CD4-positive, alpha-beta memory T cell (primary cell): ENCODE data around the gene CXCL5. TPM values are rescaled to one million over a fixed set of nuclear protein-coding genes. Genes with fewer than 3 reads are reported as not detected.

Experiments used
- CTCF ChIA-PET: fragments of 350-600 bp; sonication (Branson Sonifier 250); formaldehyde crosslinking; loops from one replicate; lab custom pipeline; 2021; ENCODE audit warnings: inconsistent platforms; ENCODE audit not compliant: partially characterized antibody; lab: Charles Lee
- POLR2A ChIA-PET: fragments of 350-600 bp; sonication (Branson Sonifier 250); formaldehyde crosslinking; loops from one replicate; lab custom pipeline; 2021; ENCODE audit not compliant: partially characterized antibody; lab: Charles Lee
- DNase-seq, 5 donors: peaks; one replicate each; pipeline versions ENCODE4 v3.0.0 to v3.0.0-alpha.2; 2020 to 2022; ENCODE audit warnings: mixed read lengths in 1 of 5
- H3K27ac ChIP-seq: one replicate; pipeline ENCODE4 v1.7.0; 2013; ENCODE audit warnings: low read depth, low read length
- H3K27me3 ChIP-seq: 2 replicates; pipeline ENCODE4 v1.7.0; 2013; ENCODE audit warnings: mild to moderate bottlenecking, low read length, moderate library complexity; ENCODE audit not compliant: insufficient read depth
- H3K36me3 ChIP-seq: 2 replicates; pipeline ENCODE4 v1.7.0; 2013; ENCODE audit warnings: mild to moderate bottlenecking, low read length, moderate library complexity; ENCODE audit not compliant: insufficient read depth
- H3K4me1 ChIP-seq: 2 replicates; pipeline ENCODE4 v1.7.0; 2013; ENCODE audit warnings: mild to moderate bottlenecking, low read length, moderate library complexity; ENCODE audit not compliant: insufficient read depth
- H3K4me3 ChIP-seq, 2 donors: one replicate each; pipeline ENCODE4 v1.7.0; 2013; ENCODE audit warnings: low read length in 2 of 2, mild to moderate bottlenecking in 1 of 2
- H3K9me3 ChIP-seq, 2 donors: one replicate each; pipeline ENCODE4 v1.7.0; 2013; ENCODE audit warnings: low read length in 2 of 2, control low read depth in 1 of 2; ENCODE audit not compliant: control insufficient read depth in 1 of 2
- H3K27ac Mint-ChIP-seq, 7 donors: one replicate each; pipeline ENCODE4 v1.8.0; 2020 to 2021; ENCODE audit warnings: mixed read lengths in 7 of 7, mild to moderate bottlenecking in 6 of 7, inconsistent platforms in 3 of 7, moderate library complexity in 3 of 7
- H3K27me3 Mint-ChIP-seq, 2 donors: one replicate each; pipeline ENCODE4 v1.8.0; 2020 to 2021; ENCODE audit warnings: mixed read lengths in 2 of 2
- H3K36me3 Mint-ChIP-seq, 2 donors: one replicate each; pipeline ENCODE4 v1.8.0; 2020 to 2021; ENCODE audit warnings: mixed read lengths in 2 of 2, inconsistent platforms in 1 of 2, mild to moderate bottlenecking in 1 of 2
- H3K4me1 Mint-ChIP-seq, 4 donors: one replicate each; pipeline ENCODE4 v1.8.0; 2020 to 2021; ENCODE audit warnings: mixed read lengths in 4 of 4, mild to moderate bottlenecking in 1 of 4
- H3K4me3 Mint-ChIP-seq, 8 donors: one replicate each; pipeline ENCODE4 v1.8.0; 2020 to 2021; ENCODE audit warnings: mixed read lengths in 8 of 8, mild to moderate bottlenecking in 7 of 8, moderate library complexity in 6 of 8, inconsistent platforms in 3 of 8
- H3K9me3 Mint-ChIP-seq, 8 donors: one replicate each; pipeline ENCODE4 v1.8.0; 2020 to 2021; ENCODE audit warnings: mixed read lengths in 8 of 8, mild to moderate bottlenecking in 5 of 8, inconsistent platforms in 3 of 8, moderate library complexity in 1 of 8
- intact Hi-C: fragments of 100-400 bp; cut with micrococcal nuclease; formaldehyde crosslinking; loops from one replicate; pipeline ENCODE4 v1.15.1; 2023
- polyA plus RNA-seq, 2 donors: library from polyadenylated mRNA; unstranded; fragments of 300-500 nt; fragmentation: Illumina TruSeq; gene quantifications; one replicate each; pipeline ENCODE4 v1.2.3, GENCODE V29; 2021
- total RNA-seq, 2 experiments: library from RNA; stranded (reverse); gene quantifications; one replicate each; pipeline ENCODE4 v1.2.3, GENCODE V29; 2021

CXCL5 gene
- total and polyA plus RNA-seq, 4 experiments from 2014 or later = not detected

- ChIA-PET CTCF (no interaction called here), POLR2A (no interaction called here)
- Histone ChIP-seq H3K9me3 (no peaks in the 10 kb centered on the region), H3K27me3 (no peaks in the 10 kb centered on the region), H3K4me3 (no peak overlapping the region), H3K4me1 (no peaks in the 10 kb centered on the region), H3K36me3 (no peaks in the 10 kb centered on the region), H3K27ac (no peak overlapping the region)
- Mint-ChIP-seq H3K27me3 (peaks cover 0 to 4% of the 10 kb centered on the region in 2 donors), H3K27ac (no peak overlapping the region), H3K36me3 (no peaks in the 10 kb centered on the region), H3K9me3 (peaks cover 0 to 4% (median 0%) of the 10 kb centered on the region in 8 donors), H3K4me1 (no peaks in the 10 kb centered on the region), H3K4me3 (no peak overlapping the region)
- no peak for DNase-seq
- intact Hi-C loops = no loop called here
Observed at GRCh38 chr4:74015126-74015780, 16.8 kb upstream of the CXCL5 start.

DNA sequence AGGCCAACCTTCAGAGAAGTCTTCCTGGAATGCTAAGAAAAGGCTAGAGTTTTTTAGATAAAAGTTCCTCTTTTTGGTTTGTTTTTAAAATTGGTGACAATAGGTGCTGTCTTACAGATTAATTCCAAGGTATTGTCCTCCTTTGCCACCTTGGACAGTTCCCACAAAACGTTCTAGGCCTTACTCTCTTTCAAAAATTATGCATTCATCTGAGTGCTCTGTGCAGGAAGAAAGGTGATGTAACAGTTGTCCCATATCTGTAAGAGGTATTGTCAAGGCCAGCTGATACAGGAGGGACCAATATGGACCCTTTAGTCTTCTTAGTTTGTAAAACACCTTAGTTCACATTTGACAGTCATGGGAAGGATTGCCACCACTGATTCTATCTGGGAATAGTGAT lies 15.9 kb upstream of the CXCL5 start:
- H3K27me3 Mint-ChIP-seq = peaks cover 0 to 4% of the 10 kb centered on the region in 2 donors
- Histone ChIP-seq H3K9me3 (no peaks in the 10 kb centered on the region), H3K36me3 (no peaks in the 10 kb centered on the region), H3K4me1 (no peaks in the 10 kb centered on the region), H3K27me3 (no peaks in the 10 kb centered on the region), H3K27ac (no peak overlapping the region), H3K4me3 (no peak overlapping the region)
- ChIA-PET POLR2A (no interaction called here), CTCF (no interaction called here)
- H3K36me3 Mint-ChIP-seq = no peaks in the 10 kb centered on the region
- H3K4me1 Mint-ChIP-seq = no peaks in the 10 kb centered on the region
- peaks cover 0 to 4% (median 0%) of the 10 kb centered on the region in 8 donors for H3K9me3 Mint-ChIP-seq
- no peak overlapping the region for H3K4me3 Mint-ChIP-seq
- DNase-seq = no peak
- no peak overlapping the region for H3K27ac Mint-ChIP-seq
- intact Hi-C loops = no loop called here

DNA sequence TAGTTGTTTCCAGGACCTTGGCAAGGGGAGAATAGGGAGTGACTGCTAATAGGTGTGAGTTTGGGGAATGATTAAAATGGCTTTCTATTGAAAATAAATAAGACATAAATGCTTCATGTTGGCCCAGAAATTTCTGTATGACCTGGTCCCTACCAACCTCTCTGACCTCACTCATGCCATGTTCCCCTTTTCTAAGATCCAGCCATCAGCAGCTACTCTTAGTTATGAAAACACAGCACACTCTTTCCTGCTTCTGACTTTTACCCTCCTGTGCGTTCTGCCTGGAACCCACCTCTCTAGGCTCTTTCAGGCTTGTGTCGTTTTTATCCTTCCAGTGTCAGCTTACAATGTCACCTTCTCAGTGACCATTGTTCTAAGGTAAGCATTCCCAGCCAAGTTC lies 14.8 kb upstream of the CXCL5 start:
- no peak overlapping the region for H3K27ac Mint-ChIP-seq
- CTCF ChIA-PET = no interaction called here
- Histone ChIP-seq H3K4me3 (no peak overlapping the region), H3K27ac (no peak overlapping the region), H3K9me3 (no peaks in the 10 kb centered on the region), H3K4me1 (no peaks in the 10 kb centered on the region), H3K27me3 (no peaks in the 10 kb centered on the region), H3K36me3 (no peaks in the 10 kb centered on the region)
- intact Hi-C loops = no loop called here
- no peak for DNase-seq
- POLR2A ChIA-PET = no interaction called here
- H3K27me3 Mint-ChIP-seq = peaks cover 0 to 4% of the 10 kb centered on the region in 2 donors
- H3K9me3 Mint-ChIP-seq = peaks cover 0 to 4% (median 0%) of the 10 kb centered on the region in 8 donors
- H3K4me3 Mint-ChIP-seq = no peak overlapping the region
- no peaks in the 10 kb centered on the region for H3K36me3 Mint-ChIP-seq
- H3K4me1 Mint-ChIP-seq = no peaks in the 10 kb centered on the region

GRCh38 chr4:74012130-74012529 lies 13.7 kb upstream of the CXCL5 start:
- POLR2A ChIA-PET = no interaction called here
- no peaks in the 10 kb centered on the region for H3K9me3 ChIP-seq
- Mint-ChIP-seq H3K36me3 (no peaks in the 10 kb centered on the region), H3K4me3 (no peak overlapping the region), H3K9me3 (peaks cover 0 to 4% (median 0%) of the 10 kb centered on the region in 8 donors), H3K4me1 (no peaks in the 10 kb centered on the region), H3K27ac (no peak overlapping the region), H3K27me3 (peaks cover 0 to 4% of the 10 kb centered on the region in 2 donors)
- no peak overlapping the region for H3K27ac ChIP-seq
- no peaks in the 10 kb centered on the region for H3K4me1 ChIP-seq
- no peak overlapping the region for H3K4me3 ChIP-seq
- no peaks in the 10 kb centered on the region for H3K27me3 ChIP-seq
- intact Hi-C loops = no loop called here
- CTCF ChIA-PET = no interaction called here
- no peaks in the 10 kb centered on the region for H3K36me3 ChIP-seq
- DNase-seq = no peak

DNA sequence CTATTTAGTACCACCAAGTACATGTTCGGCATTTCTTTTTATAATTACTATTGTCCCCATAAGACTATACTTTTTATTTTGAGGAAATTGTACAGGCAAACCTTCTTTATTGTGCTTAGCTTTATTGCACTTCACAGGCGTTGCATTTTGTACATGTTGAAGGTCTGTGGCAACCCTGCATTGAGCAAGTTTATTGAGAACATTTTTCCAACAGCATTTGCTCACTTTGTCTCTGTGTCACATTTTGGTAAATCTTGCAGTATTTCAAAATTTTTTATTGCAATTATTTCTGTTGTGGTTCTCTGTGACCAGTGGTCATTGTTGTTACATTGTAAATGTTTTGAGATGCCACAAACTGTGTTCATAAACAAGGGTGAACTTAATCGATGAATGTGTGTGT lies 10.8 kb upstream of the CXCL5 start:
- intact Hi-C loops = no loop called here
- H3K4me3 Mint-ChIP-seq = no peak overlapping the region
- H3K27ac Mint-ChIP-seq = no peak overlapping the region
- H3K27me3 ChIP-seq = no peaks in the 10 kb centered on the region
- no peaks in the 10 kb centered on the region for H3K36me3 Mint-ChIP-seq
- no peaks in the 10 kb centered on the region for H3K9me3 ChIP-seq
- no peak overlapping the region for H3K27ac ChIP-seq
- H3K9me3 Mint-ChIP-seq = peaks cover 0 to 4% (median 0%) of the 10 kb centered on the region in 8 donors
- no peaks in the 10 kb centered on the region for H3K4me1 ChIP-seq
- no peak for DNase-seq
- no peak overlapping the region for H3K4me3 ChIP-seq
- no peaks in the 10 kb centered on the region for H3K4me1 Mint-ChIP-seq
- H3K36me3 ChIP-seq = no peaks in the 10 kb centered on the region
- POLR2A ChIA-PET = no interaction called here
- peaks cover 0 to 4% of the 10 kb centered on the region in 2 donors for H3K27me3 Mint-ChIP-seq
- CTCF ChIA-PET = no interaction called here

DNA sequence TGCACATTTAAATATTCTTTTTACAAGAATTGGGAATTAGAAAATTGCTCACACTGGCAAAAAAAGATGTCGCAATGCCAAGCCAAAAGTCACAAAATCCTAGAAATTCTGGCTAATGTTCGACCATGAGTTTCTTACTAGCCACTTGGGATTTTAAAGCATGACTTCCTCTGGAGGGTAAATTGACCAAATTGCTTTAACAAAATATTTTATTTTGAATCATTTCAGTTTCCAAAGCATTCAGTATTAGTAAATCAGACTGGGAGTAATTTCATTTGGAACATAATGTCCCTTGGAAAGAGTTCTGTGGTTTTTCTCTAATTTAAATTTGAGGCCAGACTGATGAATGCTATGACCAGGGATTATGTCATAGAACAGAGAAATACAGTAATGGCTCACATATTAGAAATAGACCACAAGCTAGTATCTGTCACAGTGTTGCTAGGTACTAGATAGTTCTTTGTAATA lies 7.6 kb upstream of the CXCL5 start:
- intact Hi-C loops = no loop called here
- Histone ChIP-seq H3K27me3 (no peaks in the 10 kb centered on the region), H3K27ac (no peak overlapping the region), H3K4me3 (no peak overlapping the region), H3K4me1 (no peaks in the 10 kb centered on the region), H3K9me3 (no peaks in the 10 kb centered on the region), H3K36me3 (no peaks in the 10 kb centered on the region)
- no peaks in the 10 kb centered on the region for H3K27me3 Mint-ChIP-seq
- no peak overlapping the region for H3K4me3 Mint-ChIP-seq
- no peaks in the 10 kb centered on the region for H3K4me1 Mint-ChIP-seq
- POLR2A ChIA-PET = no interaction called here
- H3K9me3 Mint-ChIP-seq = peaks cover 0 to 4% (median 0%) of the 10 kb centered on the region in 8 donors
- CTCF ChIA-PET = no interaction called here
- no peaks in the 10 kb centered on the region for H3K36me3 Mint-ChIP-seq
- DNase-seq = no peak
- H3K27ac Mint-ChIP-seq = no peak overlapping the region

GRCh38 chr4:74005528-74005927 lies 7.1 kb upstream of the CXCL5 start:
- Mint-ChIP-seq H3K4me3 (no peak overlapping the region), H3K9me3 (peaks cover 0 to 4% (median under 1%) of the 10 kb centered on the region in 8 donors), H3K4me1 (no peaks in the 10 kb centered on the region), H3K36me3 (no peaks in the 10 kb centered on the region), H3K27me3 (no peaks in the 10 kb centered on the region), H3K27ac (no peak overlapping the region)
- no peaks in the 10 kb centered on the region for H3K9me3 ChIP-seq
- no peaks in the 10 kb centered on the region for H3K36me3 ChIP-seq
- intact Hi-C loops = no loop called here
- no peaks in the 10 kb centered on the region for H3K4me1 ChIP-seq
- no peak overlapping the region for H3K4me3 ChIP-seq
- ChIA-PET POLR2A (no interaction called here), CTCF (no interaction called here)
- H3K27me3 ChIP-seq = no peaks in the 10 kb centered on the region
- DNase-seq = no peak
- H3K27ac ChIP-seq = no peak overlapping the region
